SH-SY5Y (cell line): ENCODE data around the gene DIAPH3.

Source experiments
- GATA2 ChIP-seq: IDR thresholded peaks from 2 replicates; pipeline ENCODE4 v1.6.1; 2011; ENCODE audit warnings: mild to moderate bottlenecking, low read depth, low read length
- GATA3 ChIP-seq: IDR thresholded peaks from 2 replicates; pipeline ENCODE4 v1.6.1; 2011; ENCODE audit warnings: low read depth, mild to moderate bottlenecking, low read length, moderate library complexity

DNA sequence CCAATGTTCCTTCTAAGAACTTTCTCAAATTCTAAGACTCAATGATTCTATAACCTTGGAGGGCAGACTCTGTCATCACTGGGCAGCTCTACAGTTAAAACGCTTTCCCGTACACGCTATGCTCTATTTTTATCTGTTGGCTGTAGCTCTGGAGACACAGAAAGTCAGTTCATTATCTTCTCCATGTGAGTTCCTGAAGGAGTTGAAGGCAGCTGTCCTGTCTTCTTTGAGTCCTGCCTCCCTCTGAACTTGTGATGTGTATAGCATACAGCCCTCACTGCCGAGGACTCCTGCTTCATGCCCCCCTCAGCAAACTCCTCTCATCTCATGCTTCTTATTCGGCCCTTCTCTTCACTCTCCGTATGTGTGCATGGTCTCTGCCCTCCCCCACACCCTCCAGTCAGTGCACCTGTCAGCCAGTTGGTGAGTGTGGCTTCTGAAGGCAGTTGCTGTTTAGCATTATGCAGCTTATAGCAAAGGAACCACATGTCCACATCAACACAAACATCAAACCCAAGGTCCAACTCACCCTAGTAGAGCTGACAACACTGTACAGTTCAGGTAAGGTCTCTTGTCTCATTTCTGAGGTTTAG lies 504.9 kb downstream of the DIAPH3 start:
- TF ChIP-seq GATA2 (no peak), GATA3 (no peak)
